ENCODE results near the gene C11orf87. TPM values are rescaled to one million over a fixed set of nuclear protein-coding genes. Genes with fewer than 3 reads are reported as not detected.

Gene C11orf87
- total and polyA plus RNA-seq, 9 of the 15 experiments (the other 6 are each of a cell fraction or from before 2014, with no cell fraction given) = not detected

DNA sequence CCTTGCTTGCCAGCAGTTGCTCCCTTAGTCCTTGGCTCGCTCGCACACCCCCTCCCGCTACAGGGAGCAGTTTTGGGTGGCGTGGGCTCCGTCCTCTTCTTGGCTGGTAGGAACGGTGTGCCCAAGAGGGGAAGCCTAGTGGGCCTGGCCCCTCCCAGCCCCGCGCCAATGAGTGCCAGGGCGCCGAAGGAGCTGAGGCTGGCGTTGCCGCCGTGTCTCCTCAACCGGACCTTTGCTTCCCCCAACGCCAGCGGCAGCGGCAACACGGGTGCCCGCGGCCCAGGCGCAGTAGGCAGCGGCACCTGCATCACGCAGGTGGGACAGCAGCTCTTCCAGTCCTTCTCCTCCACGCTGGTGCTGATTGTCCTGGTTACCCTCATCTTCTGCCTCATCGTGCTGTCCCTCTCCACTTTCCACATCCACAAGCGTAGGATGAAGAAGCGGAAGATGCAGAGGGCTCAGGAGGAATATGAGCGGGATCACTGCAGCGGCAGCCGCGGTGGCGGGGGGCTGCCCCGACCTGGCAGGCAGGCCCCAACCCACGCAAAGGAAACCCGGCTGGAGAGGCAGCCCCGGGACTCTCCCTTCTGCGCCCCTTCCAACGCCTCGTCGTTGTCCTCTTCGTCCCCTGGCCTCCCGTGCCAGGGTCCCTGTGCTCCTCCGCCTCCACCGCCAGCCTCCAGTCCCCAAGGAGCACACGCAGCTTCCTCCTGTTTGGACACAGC lies 1.6 kb downstream of the C11orf87 start:
- WGBS (ENCODE audit: insufficient coverage, low coverage, missing lambda C conversion rate) = 1% methylated on average over 36 of the region's 45 CpGs
- FAIRE-seq = no peak
- no peak for DNase-seq (ENCODE audit: extremely low read depth in 1 of 4, low spot score in 3 of 4)
- no peak overlapping the region for H3K4me2 ChIP-seq (ENCODE audit: insufficient read depth, low read length)
- H3K9me3 ChIP-seq (replicated peaks; ENCODE audit: control insufficient read depth, insufficient read depth, low read depth, low read length) = no peaks in the 10 kb centered on the region
- in situ Hi-C loops (cut with MboI) = no loop called here
- no peaks in the 10 kb centered on the region; a peak in 1 of 5 replicates for H3K27me3 ChIP-seq (ENCODE audit: control insufficient read depth in 2 of 2, insufficient read depth in 2 of 2, low read length in 2 of 2)
- intact Hi-C loops (cut with micrococcal nuclease) = no loop called here
- TF ChIP-seq FOSL1 (tag; conservative IDR thresholded peaks at IDR 0.05) (no peak), MECOM (CRISPR knock-in tag; IDR thresholded peaks at IDR 0.05) (no peak), ZNF589 (CRISPR knock-in tag; IDR thresholded peaks at IDR 0.05; ENCODE audit: low read depth) (no peak), SUPT5H (IDR thresholded peaks at IDR 0.05) (no peak), C11orf30 (IDR thresholded peaks at IDR 0.05; ENCODE audit: low read depth) (no peak), CEBPB (tag; IDR thresholded peaks at IDR 0.05) (no peak)
- TF ChIP-seq, protein P1, sequence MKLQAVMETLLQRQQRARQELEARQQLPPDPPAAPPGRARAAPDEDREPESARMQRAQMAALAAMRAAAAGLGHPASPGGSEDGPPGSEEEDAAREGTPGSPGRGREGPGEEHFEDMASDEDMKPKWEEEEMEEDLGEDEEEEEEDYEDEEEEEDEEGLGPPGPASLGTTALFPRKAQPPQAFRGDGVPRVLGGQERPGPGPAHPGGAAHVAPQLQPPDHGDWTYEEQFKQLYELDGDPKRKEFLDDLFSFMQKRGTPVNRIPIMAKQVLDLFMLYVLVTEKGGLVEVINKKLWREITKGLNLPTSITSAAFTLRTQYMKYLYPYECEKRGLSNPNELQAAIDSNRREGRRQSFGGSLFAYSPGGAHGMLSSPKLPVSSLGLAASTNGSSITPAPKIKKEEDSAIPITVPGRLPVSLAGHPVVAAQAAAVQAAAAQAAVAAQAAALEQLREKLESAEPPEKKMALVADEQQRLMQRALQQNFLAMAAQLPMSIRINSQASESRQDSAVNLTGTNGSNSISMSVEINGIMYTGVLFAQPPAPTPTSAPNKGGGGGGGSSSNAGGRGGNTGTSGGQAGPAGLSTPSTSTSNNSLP (IDR thresholded peaks at IDR 0.05; ENCODE audit: borderline replicate concordance, low read depth, low read length) = no peak
- no peak overlapping the region for H3K27ac ChIP-seq (ENCODE audit: extremely low read depth, low read depth, low read length)
- CTCF ChIA-PET (ENCODE audit: low intra/inter-chr PET ratio) = no interaction called here
- no peak for ATAC-seq
- peaks cover 0 to 11% of the 10 kb centered on the region in 2 experiments; a peak in 1 of 5 replicates for H3K4me1 ChIP-seq (replicated peaks in 1 of 2; ENCODE audit: control insufficient read depth in 2 of 2, insufficient read depth in 2 of 2, low read length in 2 of 2)
- no peak overlapping the region for H3K9ac ChIP-seq (ENCODE audit: insufficient read depth in 1 of 2, low read depth in 2 of 2, low read length in 2 of 2)
- no peaks in the 10 kb centered on the region for H4K20me1 ChIP-seq (replicated peaks; ENCODE audit: control insufficient read depth, insufficient read depth, low read length)
- no peak overlapping the region for H3K4me3 ChIP-seq
- POLR2A ChIA-PET = no interaction called here
- no peaks in the 10 kb centered on the region for H3K9me1 ChIP-seq (ENCODE audit: control insufficient read depth, insufficient read depth, low read length)
- H3K79me2 ChIP-seq (ENCODE audit: control insufficient read depth, insufficient read depth, low read length) = no peaks in the 10 kb centered on the region
- no peak overlapping the region for H2AFZ ChIP-seq (ENCODE audit: low read depth, low read length)
- BruUV-seq (replicated peaks) = no TSS peak
- H3K36me3 ChIP-seq (ENCODE audit: control insufficient read depth, insufficient read depth, low read length) = no peaks in the 10 kb centered on the region

All from K562 (cell line).